ENCODE results near the gene MYL6. TPM values are rescaled to one million over a fixed set of nuclear protein-coding genes. Genes with fewer than 3 reads are reported as not detected.

Gene MYL6
- polyA plus RNA-seq, 1 of the 3 experiments (the other 2 are of a cell fraction): 4,697 TPM

DNA sequence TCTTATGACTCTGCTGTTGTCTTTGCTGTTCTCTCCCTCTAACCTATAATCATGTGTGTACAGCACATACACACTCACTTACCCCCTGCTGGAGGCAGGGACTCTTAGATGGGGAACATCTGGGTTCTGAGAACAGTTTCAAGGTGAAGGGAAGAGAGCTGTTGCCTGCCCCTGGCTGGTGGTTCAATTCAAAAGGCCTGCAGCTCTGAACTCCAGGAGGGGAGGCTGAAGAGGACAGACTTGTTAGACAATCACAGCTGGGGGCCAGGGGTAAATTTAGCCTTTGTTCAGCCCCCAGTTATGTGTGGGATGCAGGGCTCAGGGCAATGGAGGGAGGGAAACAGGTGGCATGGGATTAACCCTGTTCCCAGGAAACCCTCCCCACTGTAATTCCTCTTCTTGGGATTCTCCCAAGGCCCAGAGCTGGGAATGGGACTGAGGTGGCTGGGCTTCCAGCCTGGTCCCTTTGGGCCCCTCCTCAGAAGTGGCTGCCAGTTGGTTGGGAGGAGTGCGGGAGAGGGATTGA is 3.9 kb upstream of the MYL6 start:
- DNase-seq: no peak
- no peak overlapping the region for H3K9ac ChIP-seq
- no peaks in the 10 kb centered on the region for H3K9me2 ChIP-seq
- H3F3A ChIP-seq (replicated peaks; ENCODE audit: insufficient read depth): peaks cover 27% of the 10 kb centered on the region
- no peak overlapping the region for H2AFZ ChIP-seq (ENCODE audit: low read depth)
- H3K9me3 ChIP-seq: no peaks in the 10 kb centered on the region
- peaks cover 1% of the 10 kb centered on the region for H4K20me1 ChIP-seq (ENCODE audit: insufficient read depth)
- peak overlapping the region; percentile 95; the same call in 1 of the 2 replicates for H3K4me2 ChIP-seq
- H3K79me2 ChIP-seq (ENCODE audit: insufficient read depth): peaks cover 47% of the 10 kb centered on the region
- H3K4me1 ChIP-seq (ENCODE audit: control insufficient read depth in 1 of 2, insufficient read depth in 2 of 2, low read depth in 1 of 2, low read length in 1 of 2): peaks cover 23 to 25% of the 10 kb centered on the region in 2 experiments; a peak in 3 of 4 replicates
- no peak for TF ChIP-seq MEF2A (IDR thresholded peaks at IDR 0.05; ENCODE audit: borderline replicate concordance, low read depth)
- no peak for TF ChIP-seq POLR2AphosphoS5 (IDR thresholded peaks at IDR 0.05; ENCODE audit: low read depth, low read length)
- no peak for TF ChIP-seq TCF12 (IDR thresholded peaks at IDR 0.05)
- no peak for TF ChIP-seq USF2 (IDR thresholded peaks at IDR 0.05; ENCODE audit: borderline replicate concordance, low read depth, low read length)
- TF ChIP-seq, protein P1, sequence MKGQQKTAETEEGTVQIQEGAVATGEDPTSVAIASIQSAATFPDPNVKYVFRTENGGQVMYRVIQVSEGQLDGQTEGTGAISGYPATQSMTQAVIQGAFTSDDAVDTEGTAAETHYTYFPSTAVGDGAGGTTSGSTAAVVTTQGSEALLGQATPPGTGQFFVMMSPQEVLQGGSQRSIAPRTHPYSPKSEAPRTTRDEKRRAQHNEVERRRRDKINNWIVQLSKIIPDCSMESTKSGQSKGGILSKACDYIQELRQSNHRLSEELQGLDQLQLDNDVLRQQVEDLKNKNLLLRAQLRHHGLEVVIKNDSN (IDR thresholded peaks at IDR 0.05; ENCODE audit: borderline replicate concordance, low read depth): no peak
- TF ChIP-seq RCOR1 (IDR thresholded peaks at IDR 0.05; ENCODE audit: low read length): no peak
- TF ChIP-seq REST (IDR thresholded peaks at IDR 0.05; ENCODE audit: low read depth, low read length): no peak
- TF ChIP-seq GATA2 (CRISPR knock-in tag; IDR thresholded peaks at IDR 0.05): no peak
- no peak for TF ChIP-seq JUND (IDR thresholded peaks at IDR 0.05)
- TF ChIP-seq SMC3 (IDR thresholded peaks at IDR 0.05; ENCODE audit: low read depth, low read length): no peak
- TF ChIP-seq FOXJ3 (CRISPR knock-in tag; IDR thresholded peaks at IDR 0.05): no peak
- TF ChIP-seq GABPA (IDR thresholded peaks at IDR 0.05; ENCODE audit: low read depth): no peak
- WGBS (ENCODE audit: low lambda C conversion rate): 100% methylated on average over 1 of the region's 1 CpG
- H3K36me3 ChIP-seq (replicated peaks in 1 of 2; ENCODE audit: control insufficient read depth in 1 of 2, insufficient read depth in 2 of 2, low read length in 1 of 2): peaks cover 6 to 11% of the 10 kb centered on the region in 2 experiments
- ChIA-PET POLR2A (no interaction called here), CTCF (interaction anchor here (1.4 to 2.4 kb wide), 3 partner anchors 25 to 35 kb away, joined by 6 to 14 read pairs (median 11); partner anchors contain the start of gene SMARCC2)
- no peaks in the 10 kb centered on the region for H3K27me3 ChIP-seq (ENCODE audit: insufficient read depth)
- peak overlapping the region in 1 of 2 experiments; percentile 17; a peak in 1 of 4 replicates for H3K27ac ChIP-seq (ENCODE audit: low read depth in 2 of 2, low read length in 1 of 2)
- H3K4me3 ChIP-seq (ENCODE audit: low read depth in 2 of 2, low read length in 1 of 2): no peak overlapping the region

GRCh38 chr12:56154818-56155217 is 3.3 kb upstream of the MYL6 start:
- 94% methylated on average over 5 of the region's 5 CpGs for WGBS (ENCODE audit: low lambda C conversion rate)
- CTCF ChIA-PET: interaction anchor here (1.4 to 2.4 kb wide), 3 partner anchors 26 to 35 kb away, joined by 6 to 14 read pairs (median 11); partner anchors contain the start of gene SMARCC2
- POLR2A ChIA-PET: no interaction called here

More at GRCh38 chr12:56154818-56155217, 3.3 kb upstream of the MYL6 start:
- H2AFZ ChIP-seq (ENCODE audit: low read depth): no peak overlapping the region
- H3K79me2 ChIP-seq (ENCODE audit: insufficient read depth): peaks cover 52% of the 10 kb centered on the region
- no peak overlapping the region for H3K4me2 ChIP-seq
- H3F3A ChIP-seq (replicated peaks; ENCODE audit: insufficient read depth): peaks cover 30% of the 10 kb centered on the region
- H3K9me2 ChIP-seq: no peaks in the 10 kb centered on the region
- H3K36me3 ChIP-seq (replicated peaks in 1 of 2; ENCODE audit: control insufficient read depth in 1 of 2, insufficient read depth in 2 of 2, low read length in 1 of 2): peaks cover 10 to 16% of the 10 kb centered on the region in 2 experiments
- no peak overlapping the region for H3K9ac ChIP-seq
- no peaks in the 10 kb centered on the region for H3K9me3 ChIP-seq
- H4K20me1 ChIP-seq (ENCODE audit: insufficient read depth): peaks cover 6% of the 10 kb centered on the region
- no peak for TF ChIP-seq ELF1 (IDR thresholded peaks at IDR 0.05)
- TF ChIP-seq RCOR1 (IDR thresholded peaks at IDR 0.05; ENCODE audit: low read length): no peak
- no peak for TF ChIP-seq MEF2A (IDR thresholded peaks at IDR 0.05; ENCODE audit: borderline replicate concordance, low read depth)
- TF ChIP-seq FOSL2 (IDR thresholded peaks at IDR 0.05; ENCODE audit: borderline replicate concordance, low read depth): no peak
- TF ChIP-seq, protein P2, sequence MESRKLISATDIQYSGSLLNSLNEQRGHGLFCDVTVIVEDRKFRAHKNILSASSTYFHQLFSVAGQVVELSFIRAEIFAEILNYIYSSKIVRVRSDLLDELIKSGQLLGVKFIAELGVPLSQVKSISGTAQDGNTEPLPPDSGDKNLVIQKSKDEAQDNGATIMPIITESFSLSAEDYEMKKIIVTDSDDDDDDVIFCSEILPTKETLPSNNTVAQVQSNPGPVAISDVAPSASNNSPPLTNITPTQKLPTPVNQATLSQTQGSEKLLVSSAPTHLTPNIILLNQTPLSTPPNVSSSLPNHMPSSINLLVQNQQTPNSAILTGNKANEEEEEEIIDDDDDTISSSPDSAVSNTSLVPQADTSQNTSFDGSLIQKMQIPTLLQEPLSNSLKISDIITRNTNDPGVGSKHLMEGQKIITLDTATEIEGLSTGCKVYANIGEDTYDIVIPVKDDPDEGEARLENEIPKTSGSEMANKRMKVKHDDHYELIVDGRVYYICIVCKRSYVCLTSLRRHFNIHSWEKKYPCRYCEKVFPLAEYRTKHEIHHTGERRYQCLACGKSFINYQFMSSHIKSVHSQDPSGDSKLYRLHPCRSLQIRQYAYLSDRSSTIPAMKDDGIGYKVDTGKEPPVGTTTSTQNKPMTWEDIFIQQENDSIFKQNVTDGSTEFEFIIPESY (IDR thresholded peaks at IDR 0.05; ENCODE audit: borderline replicate concordance, low read depth): no peak
- TF ChIP-seq GABPA (IDR thresholded peaks at IDR 0.05; ENCODE audit: low read depth): no peak
- TF ChIP-seq FOXM1 (IDR thresholded peaks at IDR 0.05; ENCODE audit: low read depth): no peak
- no peak for TF ChIP-seq NFIC (IDR thresholded peaks at IDR 0.05; ENCODE audit: borderline replicate concordance)
- DNase-seq: no peak
- H3K4me1 ChIP-seq (ENCODE audit: control insufficient read depth in 1 of 2, insufficient read depth in 2 of 2, low read depth in 1 of 2, low read length in 1 of 2): peaks cover 24 to 30% of the 10 kb centered on the region in 2 experiments
- H3K27me3 ChIP-seq (ENCODE audit: insufficient read depth): no peaks in the 10 kb centered on the region
- H3K27ac ChIP-seq (ENCODE audit: low read depth in 2 of 2, low read length in 1 of 2): no peak overlapping the region
- H3K4me3 ChIP-seq (ENCODE audit: low read depth in 2 of 2, low read length in 1 of 2): no peak overlapping the region

Measured in SK-N-SH (cell line).